Germinal center (tissue), 1 donor: ENCODE data around the gene SOX21.
A peak's percentile ranks its signal among the peaks of the same experiment; 100 is the strongest.

Source experiments
- DNase-seq: peaks from one replicate; pipeline ENCODE4 v3.0.0; 2012; ENCODE audit warnings: mixed read lengths, low spot score

SOX21 gene

GRCh38 chr13:94679614-94680013 lies 32.7 kb downstream of the SOX21 start:
- DNase-seq = no peak

- DNase-seq = no peak
These were observed 33.5 kb downstream of the SOX21 start for GRCh38 chr13:94678845-94679244.

GRCh38 chr13:94677799-94678198 lies 34.5 kb downstream of the SOX21 start:
- no peak for DNase-seq

- peak; percentile 61 for DNase-seq
These were observed 37.6 kb downstream of the SOX21 start for GRCh38 chr13:94674609-94675348.

DNA sequence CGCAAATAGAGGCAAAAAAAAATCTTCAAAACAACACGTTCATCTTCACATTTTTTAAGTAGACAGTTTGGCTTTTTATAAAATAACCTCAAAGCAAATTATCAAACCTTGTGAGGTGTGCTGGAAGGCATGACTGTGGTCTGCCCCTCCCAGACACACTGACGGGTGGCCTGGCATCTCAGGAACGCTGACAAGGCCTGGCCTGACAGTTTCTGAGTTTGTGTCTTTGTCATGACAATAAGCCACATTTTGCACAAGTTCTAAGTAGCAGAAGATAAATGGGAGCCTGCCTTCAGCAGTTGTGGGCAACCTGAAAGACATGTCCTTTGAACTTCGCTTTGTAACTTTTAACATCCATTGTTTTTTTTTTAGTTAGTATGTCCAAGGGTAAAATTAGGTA lies 38.5 kb downstream of the SOX21 start:
- no peak for DNase-seq

- no peak for DNase-seq
These were observed 39.9 kb downstream of the SOX21 start for GRCh38 chr13:94672400-94672799.

- no peak for DNase-seq
These were observed 45.2 kb downstream of the SOX21 start for GRCh38 chr13:94667190-94667589.

- DNase-seq = no peak
These were observed 46.3 kb downstream of the SOX21 start for GRCh38 chr13:94666065-94666464.

DNA sequence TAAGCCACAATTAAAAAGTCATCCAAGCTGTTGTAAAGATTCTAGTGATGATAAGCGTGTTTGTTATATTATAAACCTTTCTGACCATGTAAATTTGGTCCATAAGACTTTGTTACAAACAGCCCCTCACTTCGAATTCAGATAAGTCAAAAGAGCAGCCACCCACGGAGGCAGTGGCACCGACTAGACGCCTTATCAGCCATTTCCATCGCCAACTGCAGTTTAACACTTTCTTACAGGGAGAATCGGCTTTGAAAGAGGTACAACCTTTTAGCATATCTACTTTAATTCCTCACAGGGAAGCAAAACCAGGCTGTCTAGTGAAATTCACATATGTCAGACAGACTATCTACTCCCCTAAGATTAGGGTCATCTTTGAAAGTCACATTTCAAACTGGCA lies 47.5 kb downstream of the SOX21 start:
- DNase-seq = no peak

- no peak for DNase-seq
These were observed 49.9 kb downstream of the SOX21 start for GRCh38 chr13:94662274-94662945.

DNA sequence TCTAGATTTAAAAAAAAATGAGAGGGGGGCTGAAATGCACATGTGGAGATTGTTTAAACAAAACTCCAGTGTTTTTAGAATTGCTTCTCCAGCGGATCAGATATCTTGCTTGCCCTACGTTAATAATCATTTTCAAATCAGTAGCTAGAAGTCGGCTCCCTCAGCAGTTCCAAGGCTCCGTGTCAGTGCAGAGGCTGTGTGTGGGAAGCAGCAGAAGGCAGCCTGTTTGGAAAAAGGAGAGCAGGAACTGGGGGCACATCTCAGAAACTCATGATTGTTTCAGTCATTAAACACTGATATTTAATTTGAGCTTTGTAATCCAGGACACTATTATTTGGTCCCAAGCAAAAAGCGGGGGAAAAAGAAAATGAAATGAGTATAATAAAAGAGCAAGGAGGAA lies 50.9 kb downstream of the SOX21 start:
- no peak for DNase-seq

GRCh38 chr13:94660695-94661326 lies 51.5 kb downstream of the SOX21 start:
- no peak for DNase-seq
